Left ventricle myocardium inferior (tissue), 1 donor: Measurements from ENCODE around the gene AP3B1. TPM values are rescaled to one million over a fixed set of nuclear protein-coding genes. Genes with fewer than 3 reads are reported as not detected.

Experiments
- DNase-seq: peaks from one replicate; pipeline ENCODE4 v3.0.0-alpha.2; 2020
- H3K27ac ChIP-seq: fragments of 200-600 bp; replicated peaks from 2 replicates; pipeline ENCODE4 v1.8.0; 2021
- H3K27me3 ChIP-seq: fragments of 200-600 bp; 2 replicates; pipeline ENCODE4 v1.8.0; 2021; ENCODE audit warnings: low read depth
- H3K36me3 ChIP-seq: fragments of 200-600 bp; 2 replicates; pipeline ENCODE4 v1.8.0; 2021
- H3K4me1 ChIP-seq: fragments of 200-600 bp; 2 replicates; pipeline ENCODE4 v1.8.0; 2021
- H3K4me3 ChIP-seq: fragments of 200-600 bp; 2 replicates; pipeline ENCODE4 v1.8.0; 2021; ENCODE audit warnings: mild to moderate bottlenecking, moderate library complexity
- H3K9me3 ChIP-seq: fragments of 200-600 bp; replicated peaks from 2 replicates; pipeline ENCODE4 v1.8.0; 2021
- intact Hi-C: fragments of 100-400 bp; cut with micrococcal nuclease; formaldehyde crosslinking; loops from one replicate; pipeline ENCODE4 v1.11.0; 2022
- total RNA-seq: library from RNA; stranded (reverse); fragmentation: NEBNext Ultra II Directional; extraction: Animal tissue kit (Norgen Biotek cat#: 25700); gene quantifications from one replicate; pipeline ENCODE4 v1.2.1, GENCODE V29; 2021
- TF ChIP-seq, protein P1 (sequence below): fragments of 200-600 bp; IDR thresholded peaks from 2 replicates; pipeline ENCODE4 v1.8.0; 2021; ENCODE audit warnings: antibody characterized with exemption, mild to moderate bottlenecking, borderline replicate concordance
- donor health status: DM: no; HTN: yes; CAD: no; lungs with severe emphysema.

AP3B1 gene
- total RNA-seq, 1 donor from 2014 or later, result 22.0 TPM

DNA sequence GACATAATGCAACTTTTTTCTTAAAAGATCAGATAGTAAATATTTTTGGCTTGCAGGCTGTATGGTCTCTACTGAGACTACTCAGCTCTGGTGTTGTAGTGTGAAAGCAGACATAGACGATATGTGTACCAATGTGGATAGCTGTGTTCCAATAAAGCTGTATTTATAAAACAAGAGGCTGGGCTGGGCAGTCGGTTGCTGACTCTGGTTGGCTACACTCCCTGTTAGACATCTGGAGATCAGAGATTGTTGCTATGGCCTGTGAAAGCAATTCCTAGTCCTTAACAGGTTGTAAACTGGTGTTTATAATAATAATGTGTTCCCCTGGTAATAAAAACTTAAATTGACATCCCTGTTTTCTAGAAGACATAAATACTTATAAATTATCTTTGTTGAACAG, 41.5 kb upstream of the AP3B1 start:
- Histone ChIP-seq H3K4me1 (peaks cover 3% of the 10 kb centered on the region), H3K36me3 (no peaks in the 10 kb centered on the region), H3K27me3 (no peaks in the 10 kb centered on the region), H3K4me3 (no peak overlapping the region), H3K27ac (no peak overlapping the region), H3K9me3 (peaks cover 15% of the 10 kb centered on the region)
- TF ChIP-seq, protein P1, sequence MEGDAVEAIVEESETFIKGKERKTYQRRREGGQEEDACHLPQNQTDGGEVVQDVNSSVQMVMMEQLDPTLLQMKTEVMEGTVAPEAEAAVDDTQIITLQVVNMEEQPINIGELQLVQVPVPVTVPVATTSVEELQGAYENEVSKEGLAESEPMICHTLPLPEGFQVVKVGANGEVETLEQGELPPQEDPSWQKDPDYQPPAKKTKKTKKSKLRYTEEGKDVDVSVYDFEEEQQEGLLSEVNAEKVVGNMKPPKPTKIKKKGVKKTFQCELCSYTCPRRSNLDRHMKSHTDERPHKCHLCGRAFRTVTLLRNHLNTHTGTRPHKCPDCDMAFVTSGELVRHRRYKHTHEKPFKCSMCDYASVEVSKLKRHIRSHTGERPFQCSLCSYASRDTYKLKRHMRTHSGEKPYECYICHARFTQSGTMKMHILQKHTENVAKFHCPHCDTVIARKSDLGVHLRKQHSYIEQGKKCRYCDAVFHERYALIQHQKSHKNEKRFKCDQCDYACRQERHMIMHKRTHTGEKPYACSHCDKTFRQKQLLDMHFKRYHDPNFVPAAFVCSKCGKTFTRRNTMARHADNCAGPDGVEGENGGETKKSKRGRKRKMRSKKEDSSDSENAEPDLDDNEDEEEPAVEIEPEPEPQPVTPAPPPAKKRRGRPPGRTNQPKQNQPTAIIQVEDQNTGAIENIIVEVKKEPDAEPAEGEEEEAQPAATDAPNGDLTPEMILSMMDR, result no peak
- intact Hi-C loops, result no loop called here
- no peak for DNase-seq

DNA sequence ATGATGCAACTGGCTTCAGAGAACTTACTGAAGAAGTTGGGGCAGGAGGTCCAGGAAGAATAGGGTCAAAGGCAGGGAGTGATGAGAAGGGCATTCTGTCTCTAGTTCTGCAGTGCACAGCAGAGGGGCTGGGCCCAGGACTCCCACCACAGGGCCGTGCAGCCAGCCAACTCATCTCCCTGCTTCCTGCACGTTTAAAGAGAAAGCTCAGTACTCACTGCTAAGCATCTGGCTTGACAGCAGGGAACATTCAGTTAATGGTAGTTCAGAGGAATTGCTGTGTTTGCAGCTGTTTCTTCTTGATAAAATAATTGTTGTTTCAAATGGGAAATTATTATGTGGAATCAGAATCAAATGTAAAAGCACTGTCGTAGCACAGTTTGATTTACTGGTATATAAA, 40.3 kb upstream of the AP3B1 start:
- Histone ChIP-seq H3K4me1 (peaks cover 2% of the 10 kb centered on the region), H3K4me3 (no peak overlapping the region), H3K27ac (no peak overlapping the region), H3K36me3 (no peaks in the 10 kb centered on the region), H3K27me3 (no peaks in the 10 kb centered on the region), H3K9me3 (peaks cover 15% of the 10 kb centered on the region)
- TF ChIP-seq, protein P1, result no peak
- DNase-seq, result no peak
- intact Hi-C loops, result no loop called here

DNA sequence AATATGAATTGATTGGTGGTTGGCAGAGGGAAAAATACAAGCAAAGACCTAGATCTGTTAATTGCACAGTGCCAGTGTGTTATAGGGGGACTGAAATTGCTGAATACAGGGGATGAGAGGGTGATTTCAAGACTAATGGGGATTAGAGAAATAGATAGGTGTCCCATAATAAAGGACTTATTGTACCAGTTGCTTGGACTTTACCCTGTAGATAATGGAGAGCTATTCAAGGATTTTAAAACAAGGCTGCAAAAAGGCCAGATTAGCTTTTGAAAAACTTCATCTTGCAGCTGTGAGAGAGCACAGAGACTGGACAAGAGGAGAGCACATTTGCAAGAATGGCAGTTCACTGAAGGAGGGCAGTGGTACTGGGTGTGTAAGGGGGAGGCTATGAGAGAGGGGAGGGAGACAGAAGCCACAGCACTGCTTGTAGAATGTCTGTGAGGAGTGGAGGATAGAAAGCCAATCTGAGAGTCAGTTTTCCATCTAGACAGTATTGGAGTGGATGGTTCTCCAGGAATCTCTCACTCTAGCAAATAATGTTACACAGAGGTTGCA, 37.1 kb upstream of the AP3B1 start:
- Histone ChIP-seq H3K4me3 (no peak overlapping the region), H3K9me3 (no peaks in the 10 kb centered on the region), H3K4me1 (no peaks in the 10 kb centered on the region), H3K27me3 (no peaks in the 10 kb centered on the region), H3K27ac (no peak overlapping the region), H3K36me3 (no peaks in the 10 kb centered on the region)
- TF ChIP-seq, protein P1, result no peak
- no peak for DNase-seq
- intact Hi-C loops, result no loop called here

DNA sequence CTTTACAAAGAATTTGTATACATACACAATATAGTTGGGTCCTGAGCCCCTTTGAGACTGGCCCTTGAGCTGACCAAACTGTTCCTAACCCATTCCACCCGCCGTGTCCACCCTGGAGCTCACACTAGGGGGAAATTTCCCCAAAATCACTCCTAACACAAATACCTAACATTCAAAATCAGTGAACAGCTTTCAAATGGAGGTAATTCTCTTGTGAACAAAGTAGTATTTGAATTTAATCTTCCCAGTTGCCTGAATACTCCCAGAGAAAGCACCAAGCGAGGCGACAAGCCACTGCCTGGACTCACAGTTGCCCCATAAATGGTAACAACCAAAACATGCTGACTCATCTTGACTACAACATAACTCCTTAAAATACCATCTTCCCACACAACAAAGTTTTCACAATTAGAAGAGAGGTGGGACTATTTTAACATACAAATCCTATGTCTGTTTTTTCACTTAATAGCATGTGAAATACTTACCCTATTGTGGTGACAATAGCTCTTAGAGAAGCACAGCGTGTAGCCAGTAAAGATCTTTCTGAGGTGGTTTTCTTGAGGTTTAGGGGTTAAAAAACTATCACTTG, 34.2 kb upstream of the AP3B1 start:
- no peaks in the 10 kb centered on the region for H3K27me3 ChIP-seq
- no peaks in the 10 kb centered on the region for H3K9me3 ChIP-seq
- intact Hi-C loops, result no loop called here
- DNase-seq, result no peak
- H3K4me1 ChIP-seq, result no peaks in the 10 kb centered on the region
- TF ChIP-seq, protein P1, result no peak
- H3K4me3 ChIP-seq, result no peak overlapping the region
- H3K27ac ChIP-seq, result no peak overlapping the region
- H3K36me3 ChIP-seq, result no peaks in the 10 kb centered on the region

DNA sequence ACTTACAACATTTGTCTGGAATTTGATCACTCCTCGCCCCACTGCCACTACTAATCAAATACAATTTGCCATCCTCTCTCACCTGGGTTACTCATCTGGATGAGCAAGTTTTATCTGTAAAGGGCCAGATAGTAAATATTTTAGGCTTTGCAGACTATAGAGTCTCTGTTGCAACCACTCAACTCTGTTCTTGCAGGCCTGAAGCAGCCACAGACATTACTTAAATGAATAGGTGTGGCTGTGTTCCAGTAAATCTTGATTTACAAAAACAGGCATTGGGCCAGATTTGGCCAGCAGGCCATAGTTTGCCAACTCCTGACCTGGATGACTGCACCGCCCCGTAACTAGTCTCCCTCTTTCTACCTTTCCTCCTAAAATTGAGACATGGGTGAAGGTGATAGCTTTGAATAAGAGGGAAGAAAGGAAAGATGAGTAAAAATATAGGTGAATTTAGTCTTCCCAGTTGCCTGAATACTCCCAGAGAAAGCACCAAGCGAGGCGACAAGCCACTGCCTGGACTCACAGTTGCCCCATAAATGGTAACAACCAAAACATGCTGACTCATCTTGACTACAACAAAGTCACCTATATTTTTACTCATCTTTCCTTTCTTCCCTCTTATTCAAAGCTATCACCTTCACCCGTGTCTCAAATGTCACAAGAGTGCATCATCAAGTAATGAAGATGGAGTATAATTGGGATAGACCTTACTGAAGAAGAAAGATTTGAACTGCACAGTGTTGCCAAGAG, 33.4 kb upstream of the AP3B1 start:
- no peak overlapping the region for H3K27ac ChIP-seq
- no peaks in the 10 kb centered on the region for H3K36me3 ChIP-seq
- intact Hi-C loops, result no loop called here
- no peaks in the 10 kb centered on the region for H3K9me3 ChIP-seq
- H3K27me3 ChIP-seq, result no peaks in the 10 kb centered on the region
- H3K4me3 ChIP-seq, result no peak overlapping the region
- TF ChIP-seq, protein P1, result no peak
- no peaks in the 10 kb centered on the region for H3K4me1 ChIP-seq
- no peak for DNase-seq
